ENCODE results near the gene VWF.

The VWF gene

DNA sequence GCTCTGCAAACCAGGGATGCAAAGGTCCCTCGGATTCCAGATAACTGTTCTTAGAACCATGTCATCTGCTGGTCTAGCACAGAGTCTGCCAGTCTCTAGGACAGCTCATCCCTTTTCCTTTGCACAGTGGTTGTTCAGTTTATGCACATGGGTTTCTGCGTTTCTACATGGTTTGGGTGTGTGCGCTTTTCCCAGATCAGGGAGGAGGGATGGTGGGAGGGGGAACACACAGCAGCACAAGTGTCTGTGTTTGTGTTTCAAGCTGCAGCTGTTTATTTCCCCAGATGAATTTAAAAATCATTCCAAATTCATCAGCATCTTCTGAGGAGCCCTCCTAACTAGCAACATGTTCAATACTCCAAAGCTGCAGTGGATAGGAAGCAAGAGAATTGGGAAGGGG, 224.8 kb downstream of the VWF start:
- Histone ChIP-seq H3K9ac (ENCODE audit: insufficient read length) (no peak overlapping the region), H3K36me3 (ENCODE audit: insufficient read depth, low read length) (no peaks in the 10 kb centered on the region), H3K27ac (no peak overlapping the region), H3K9me3 (ENCODE audit: low read depth, low read length) (no peaks in the 10 kb centered on the region), H3K4me3 (no peak overlapping the region)
- no peak for DNase-seq (ENCODE audit: low read depth, low spot score)
- TF ChIP-seq FOXP2 (optimal IDR thresholded peaks at IDR 0.05; ENCODE audit: control extremely low read depth, extremely low read length, insufficient read depth): no peak
- no peak for TF ChIP-seq POLR2AphosphoS5 (IDR thresholded peaks at IDR 0.05; ENCODE audit: borderline replicate concordance, low read depth, low read length)
- TF ChIP-seq EZH2 (IDR thresholded peaks at IDR 0.05): no peak

DNA sequence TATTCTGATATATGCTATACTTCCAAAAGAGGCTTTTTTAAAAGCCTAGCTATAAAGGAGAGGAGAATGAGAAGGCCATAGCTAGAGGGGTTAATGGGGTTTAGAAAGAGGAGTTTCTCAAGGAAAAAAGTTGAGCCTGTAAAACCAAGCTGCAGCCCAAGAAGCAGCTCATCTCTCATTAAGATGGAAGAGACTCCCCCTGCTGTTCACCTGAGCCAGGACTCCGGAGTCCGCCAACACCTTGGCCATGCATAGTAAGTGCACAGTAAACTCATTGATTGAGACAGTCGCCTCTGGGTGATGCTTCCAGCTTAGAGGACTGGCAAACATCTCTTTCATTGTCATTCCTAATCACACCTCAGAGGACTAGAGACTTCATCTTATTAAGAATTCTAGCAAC, 225.6 kb downstream of the VWF start:
- no peak overlapping the region for H3K27ac ChIP-seq
- TF ChIP-seq POLR2AphosphoS5 (IDR thresholded peaks at IDR 0.05; ENCODE audit: borderline replicate concordance, low read depth, low read length) (no peak), EZH2 (IDR thresholded peaks at IDR 0.05) (no peak)
- no peak for DNase-seq (ENCODE audit: low read depth, low spot score)

More for the DNA sequence above, 225.6 kb downstream of the VWF start:
- Histone ChIP-seq H3K9ac (ENCODE audit: insufficient read length) (no peak overlapping the region), H3K36me3 (ENCODE audit: insufficient read depth, low read length) (no peaks in the 10 kb centered on the region), H3K4me3 (no peak overlapping the region), H3K9me3 (ENCODE audit: low read depth, low read length) (no peaks in the 10 kb centered on the region)
